Panc1 (cell line): Measurements from ENCODE around the gene CDKAL1. TPM values are rescaled to one million over a fixed set of nuclear protein-coding genes. Genes with fewer than 3 reads are reported as not detected.
"Not testable (repeated sequence)": the region's sequence is repeated elsewhere in the genome, so short reads cannot be mapped to it uniquely, and the experiment has no call there.

Experiments used
- ATAC-seq: fragments of 200-7000 bp; cut with Tn5 transposase; 2 replicates; pipeline ENCODE4 v1.9.1; 2020; ENCODE audit warnings: mild to moderate bottlenecking, moderate library complexity
- BruUV-seq: library from RNA; stranded (reverse); fragments of 400-500 nt; replicated peaks from 2 replicates; lab custom pipeline; 2021; lab: Mats Ljungman, UMichigan
- CTCF ChIA-PET: fragments of 300-600 bp; sonication (Branson Sonifier 250); formaldehyde crosslinking; loops from one replicate; lab custom pipeline; 2022; ENCODE audit warnings: antibody characterized with exemption; lab: Charles Lee
- POLR2A ChIA-PET: fragments of 300-600 bp; sonication (Branson Sonifier 250); formaldehyde crosslinking; loops from one replicate; lab custom pipeline; 2022; ENCODE audit warnings: antibody characterized with exemption; lab: Charles Lee
- DNase-seq: peaks from one replicate; pipeline ENCODE4 v3.0.0-alpha.2; 2010; ENCODE audit warnings: low read depth, low spot score
- H3K27ac ChIP-seq: 2 replicates; pipeline ENCODE4 v1.5.1; 2011; ENCODE audit warnings: mild to moderate bottlenecking, low read length, inconsistent platforms
- H3K27me3 ChIP-seq: fragments of 200-500 bp; sonication (Bioruptor generic); 2 replicates; pipeline ENCODE4 v1.6.0; 2014; ENCODE audit warnings: low read length, inconsistent platforms; ENCODE audit not compliant: control insufficient read depth, insufficient read depth
- H3K36me3 ChIP-seq: fragments of 200-500 bp; sonication (Bioruptor generic); 2 replicates; pipeline ENCODE4 v1.5.1; 2014; ENCODE audit warnings: inconsistent platforms, mild to moderate bottlenecking, low read length, moderate library complexity; ENCODE audit not compliant: control insufficient read depth, insufficient read depth
- H3K4me1 ChIP-seq: 2 replicates; pipeline ENCODE4 v1.5.1; 2011; ENCODE audit warnings: inconsistent platforms, mild to moderate bottlenecking, low read length, moderate library complexity; ENCODE audit not compliant: control insufficient read depth, insufficient read depth
- H3K4me3 ChIP-seq, 2 experiments: 2 replicates each; pipeline ENCODE4 v1.5.1; 2011 to 2012; ENCODE audit warnings: low read depth in 2 of 2, low read length in 2 of 2, mild to moderate bottlenecking in 2 of 2, inconsistent platforms in 1 of 2, moderate library complexity in 1 of 2
- H3K9me3 ChIP-seq: fragments of 200-500 bp; sonication (Bioruptor generic); 2 replicates; pipeline ENCODE4 v1.5.1; 2014; ENCODE audit warnings: low read depth, mild to moderate bottlenecking, inconsistent platforms, low read length, moderate library complexity; ENCODE audit not compliant: control insufficient read depth, insufficient read depth
- POLR2AphosphoS5 ChIP-seq: IDR thresholded peaks from 2 replicates; pipeline ENCODE4 v1.6.1; 2012; ENCODE audit warnings: mild to moderate bottlenecking, low read depth, low read length, moderate library complexity
- SIN3A ChIP-seq: IDR thresholded peaks from 2 replicates; pipeline ENCODE4 v1.6.1; 2012; ENCODE audit warnings: low read depth, mild to moderate bottlenecking, low read length, moderate library complexity, borderline replicate concordance; ENCODE audit not compliant: insufficient read depth
- TCF7L2 ChIP-seq: IDR thresholded peaks from 2 replicates; pipeline ENCODE4 v1.6.1; 2011; ENCODE audit warnings: mild to moderate bottlenecking, low read depth, low read length, inconsistent platforms
- in situ Hi-C: cut with HindIII; loops from 2 replicates; pipeline ENCODE4 v1.10.0; 2016; ENCODE audit warnings: low sequenced_read_pairs, low pct_unique_long_range_greater_than_20kb
- intact Hi-C: fragments of 100-400 bp; cut with micrococcal nuclease; formaldehyde crosslinking; loops from one replicate; pipeline ENCODE4 v1.10.0; 2022; ENCODE audit not compliant: unreplicated experiment
- total RNA-seq: library from RNA; stranded (reverse); gene quantifications from one replicate; pipeline ENCODE4 v1.2.1, GENCODE V29; 2021; ENCODE audit not compliant: unreplicated experiment
- TF ChIP-seq, protein P1 (sequence below): fragments of 450-650 bp; IDR thresholded peaks from 2 replicates; pipeline ENCODE4 v1.5.1; 2017; ENCODE audit warnings: mild to moderate bottlenecking
- TF ChIP-seq, protein P2 (sequence below), 2 experiments: IDR thresholded peaks; 2 replicates each; pipeline ENCODE4 v1.6.1; 2011 to 2012; ENCODE audit warnings: low read depth in 2 of 2, control low read depth in 1 of 2, low read length in 1 of 2, mild to moderate bottlenecking in 1 of 2, moderate library complexity in 1 of 2; ENCODE audit not compliant: insufficient read depth in 1 of 2

CDKAL1 gene
- total RNA-seq, 1 experiment from 2014 or later, result 14.5 TPM

DNA sequence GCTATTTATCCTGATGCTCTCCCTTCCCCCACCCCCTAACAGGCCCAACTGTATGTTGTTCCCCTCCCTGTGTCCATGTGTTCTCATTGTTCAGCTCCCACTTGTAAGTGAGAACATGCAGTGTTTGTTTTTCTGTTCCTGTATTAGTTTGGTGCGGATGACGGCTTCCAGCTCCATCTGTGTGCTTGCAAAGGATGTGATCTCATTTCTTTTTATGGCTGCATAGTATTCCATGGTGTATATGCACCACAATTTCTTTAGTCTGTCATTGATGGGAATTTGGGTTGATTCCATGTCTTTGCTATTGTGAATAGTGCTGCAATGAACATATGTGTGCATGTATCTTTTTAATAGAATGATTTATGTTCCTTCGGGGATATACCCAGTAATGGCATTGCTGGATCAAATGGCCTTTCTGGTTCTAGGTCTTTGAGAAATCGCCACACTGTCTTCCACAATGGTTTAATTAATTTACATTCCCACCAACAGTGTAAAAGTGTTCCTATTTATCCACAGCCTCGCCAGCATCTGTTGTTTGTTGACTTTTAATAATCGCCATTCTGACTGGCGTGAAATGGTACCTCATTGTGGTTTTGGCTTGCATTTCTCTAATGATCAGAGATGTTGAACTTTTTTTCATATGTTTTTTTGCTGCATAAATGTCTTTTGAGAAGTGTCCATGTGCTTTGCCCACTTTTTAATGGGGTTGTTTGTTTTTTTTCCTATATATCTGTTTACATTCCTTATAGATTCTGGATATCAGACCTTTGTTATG is 115.6 kb downstream of the CDKAL1 start:
- H3K9me3 ChIP-seq, intact Hi-C loops, CTCF ChIA-PET, H3K27me3 ChIP-seq, ATAC-seq, H3K36me3 ChIP-seq, H3K27ac ChIP-seq, H3K4me3 ChIP-seq, H3K4me1 ChIP-seq, in situ Hi-C loops, DNase-seq, BruUV-seq: not testable (repeated sequence)
- POLR2A ChIA-PET, result interaction anchor here (0.6 kb wide), 1 partner anchor 619 kb away, joined by 6 read pairs; no protein-coding TSS in a partner anchor

DNA sequence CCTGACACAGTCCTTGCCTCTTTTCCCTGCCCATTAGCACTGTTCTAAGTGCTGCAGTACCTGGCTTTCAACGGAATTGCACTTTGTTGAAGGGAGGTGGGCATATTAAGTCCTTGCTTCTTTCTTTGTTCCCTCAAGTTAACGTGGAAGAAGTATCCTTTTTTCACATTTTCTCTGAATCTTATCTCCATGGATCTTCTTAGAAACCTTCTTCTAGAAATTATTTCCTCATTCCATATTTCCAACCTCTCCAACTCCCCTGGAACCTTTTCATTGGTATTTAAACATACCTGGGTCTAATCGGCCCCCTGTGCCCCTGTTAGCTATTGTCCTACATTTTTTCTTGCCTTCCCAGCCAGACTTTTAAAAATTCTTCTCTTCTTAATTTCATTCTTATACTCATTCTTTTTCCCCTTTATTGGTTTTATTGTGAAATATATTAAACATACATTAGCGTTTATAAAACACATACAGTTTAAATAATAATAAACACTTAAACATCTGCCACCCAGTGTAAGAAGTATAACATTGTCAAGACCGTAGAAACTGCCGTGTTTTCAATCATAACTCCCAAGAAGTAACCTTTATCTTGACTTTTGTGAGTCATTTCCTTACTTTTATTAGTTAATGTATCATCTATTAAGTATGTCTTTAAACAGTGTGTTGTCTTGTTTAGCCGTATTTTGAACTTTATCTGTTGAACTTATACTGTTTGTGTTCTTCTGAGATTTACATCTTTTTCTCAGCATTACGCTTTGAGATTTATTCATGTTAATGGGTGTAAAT is 118.2 kb downstream of the CDKAL1 start:
- DNase-seq (no peak), ATAC-seq (no peak)
- Histone ChIP-seq H3K36me3 (no peaks in the 10 kb centered on the region), H3K27me3 (no peaks in the 10 kb centered on the region), H3K9me3 (no peaks in the 10 kb centered on the region), H3K27ac (no peak overlapping the region), H3K4me1 (no peaks in the 10 kb centered on the region), H3K4me3 (no peak overlapping the region)
- BruUV-seq, result no TSS peak
- CTCF ChIA-PET, result no interaction called here
- TF ChIP-seq, protein P1, sequence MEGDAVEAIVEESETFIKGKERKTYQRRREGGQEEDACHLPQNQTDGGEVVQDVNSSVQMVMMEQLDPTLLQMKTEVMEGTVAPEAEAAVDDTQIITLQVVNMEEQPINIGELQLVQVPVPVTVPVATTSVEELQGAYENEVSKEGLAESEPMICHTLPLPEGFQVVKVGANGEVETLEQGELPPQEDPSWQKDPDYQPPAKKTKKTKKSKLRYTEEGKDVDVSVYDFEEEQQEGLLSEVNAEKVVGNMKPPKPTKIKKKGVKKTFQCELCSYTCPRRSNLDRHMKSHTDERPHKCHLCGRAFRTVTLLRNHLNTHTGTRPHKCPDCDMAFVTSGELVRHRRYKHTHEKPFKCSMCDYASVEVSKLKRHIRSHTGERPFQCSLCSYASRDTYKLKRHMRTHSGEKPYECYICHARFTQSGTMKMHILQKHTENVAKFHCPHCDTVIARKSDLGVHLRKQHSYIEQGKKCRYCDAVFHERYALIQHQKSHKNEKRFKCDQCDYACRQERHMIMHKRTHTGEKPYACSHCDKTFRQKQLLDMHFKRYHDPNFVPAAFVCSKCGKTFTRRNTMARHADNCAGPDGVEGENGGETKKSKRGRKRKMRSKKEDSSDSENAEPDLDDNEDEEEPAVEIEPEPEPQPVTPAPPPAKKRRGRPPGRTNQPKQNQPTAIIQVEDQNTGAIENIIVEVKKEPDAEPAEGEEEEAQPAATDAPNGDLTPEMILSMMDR, result no peak
- in situ Hi-C loops (no loop called here), intact Hi-C loops (no loop called here)
- POLR2A ChIA-PET, result interaction anchor here (0.6 kb wide), 1 partner anchor 1162 kb away, joined by 7 read pairs; no protein-coding TSS in a partner anchor

DNA sequence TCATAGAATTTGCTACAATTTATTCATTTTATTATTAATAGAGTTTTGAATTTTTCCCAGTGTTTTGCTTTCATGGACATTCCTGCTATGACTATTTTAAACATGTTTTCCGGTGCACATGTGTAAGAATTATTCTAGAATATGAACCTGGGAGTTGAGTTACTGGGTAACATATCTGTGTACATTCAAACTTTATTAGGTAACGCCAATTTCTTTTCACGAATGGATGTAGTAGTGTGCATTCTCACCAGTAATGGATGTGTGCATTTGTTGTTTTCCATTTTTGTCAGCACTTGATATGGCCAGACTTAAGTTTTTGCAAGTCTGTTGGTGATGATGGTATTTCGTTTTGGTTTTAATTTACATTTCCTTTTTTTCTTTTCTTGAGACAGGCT is 118.8 kb downstream of the CDKAL1 start:
- ATAC-seq (no peak), DNase-seq (no peak)
- in situ Hi-C loops, result no loop called here
- intact Hi-C loops, result no loop called here
- no TSS peak for BruUV-seq
- TF ChIP-seq TCF7L2, result no peak
- TF ChIP-seq, protein P2, sequence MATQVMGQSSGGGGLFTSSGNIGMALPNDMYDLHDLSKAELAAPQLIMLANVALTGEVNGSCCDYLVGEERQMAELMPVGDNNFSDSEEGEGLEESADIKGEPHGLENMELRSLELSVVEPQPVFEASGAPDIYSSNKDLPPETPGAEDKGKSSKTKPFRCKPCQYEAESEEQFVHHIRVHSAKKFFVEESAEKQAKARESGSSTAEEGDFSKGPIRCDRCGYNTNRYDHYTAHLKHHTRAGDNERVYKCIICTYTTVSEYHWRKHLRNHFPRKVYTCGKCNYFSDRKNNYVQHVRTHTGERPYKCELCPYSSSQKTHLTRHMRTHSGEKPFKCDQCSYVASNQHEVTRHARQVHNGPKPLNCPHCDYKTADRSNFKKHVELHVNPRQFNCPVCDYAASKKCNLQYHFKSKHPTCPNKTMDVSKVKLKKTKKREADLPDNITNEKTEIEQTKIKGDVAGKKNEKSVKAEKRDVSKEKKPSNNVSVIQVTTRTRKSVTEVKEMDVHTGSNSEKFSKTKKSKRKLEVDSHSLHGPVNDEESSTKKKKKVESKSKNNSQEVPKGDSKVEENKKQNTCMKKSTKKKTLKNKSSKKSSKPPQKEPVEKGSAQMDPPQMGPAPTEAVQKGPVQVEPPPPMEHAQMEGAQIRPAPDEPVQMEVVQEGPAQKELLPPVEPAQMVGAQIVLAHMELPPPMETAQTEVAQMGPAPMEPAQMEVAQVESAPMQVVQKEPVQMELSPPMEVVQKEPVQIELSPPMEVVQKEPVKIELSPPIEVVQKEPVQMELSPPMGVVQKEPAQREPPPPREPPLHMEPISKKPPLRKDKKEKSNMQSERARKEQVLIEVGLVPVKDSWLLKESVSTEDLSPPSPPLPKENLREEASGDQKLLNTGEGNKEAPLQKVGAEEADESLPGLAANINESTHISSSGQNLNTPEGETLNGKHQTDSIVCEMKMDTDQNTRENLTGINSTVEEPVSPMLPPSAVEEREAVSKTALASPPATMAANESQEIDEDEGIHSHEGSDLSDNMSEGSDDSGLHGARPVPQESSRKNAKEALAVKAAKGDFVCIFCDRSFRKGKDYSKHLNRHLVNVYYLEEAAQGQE (IDR thresholded peaks at IDR 0.05; ENCODE audit: insufficient read depth in 1 of 2, low read depth in 2 of 2, low read length in 1 of 2), result no peak
- no peak for TF ChIP-seq SIN3A
- TF ChIP-seq, protein P1, result no peak
- TF ChIP-seq POLR2AphosphoS5, result no peak
- ChIA-PET POLR2A (no interaction called here), CTCF (no interaction called here)
- Histone ChIP-seq H3K27me3 (no peaks in the 10 kb centered on the region), H3K4me1 (no peaks in the 10 kb centered on the region; the same call in 1 of the 2 replicates), H3K9me3 (no peaks in the 10 kb centered on the region), H3K27ac (no peak overlapping the region), H3K4me3 (no peak overlapping the region), H3K36me3 (no peaks in the 10 kb centered on the region)
